Measurements from ENCODE around the gene GPC1. TPM values are rescaled to one million over a fixed set of nuclear protein-coding genes. Genes with fewer than 3 reads are reported as not detected.

Gene GPC1
- total RNA-seq, 1 donor, result 1.9 TPM

- no peak for DNase-seq (ENCODE audit: low read depth in 2 of 3, low spot score in 2 of 3)
Measured at GRCh38 chr2:240509667-240510512, 74.4 kb downstream of the GPC1 start.

GRCh38 chr2:240510513-240511210 is 75.2 kb downstream of the GPC1 start:
- no peak for DNase-seq (ENCODE audit: low read depth in 2 of 3, low spot score in 2 of 3)

GRCh38 chr2:240511351-240512108 is 76.1 kb downstream of the GPC1 start:
- DNase-seq (ENCODE audit: low read depth in 2 of 3, low spot score in 2 of 3), result no peak

- DNase-seq (ENCODE audit: low read depth in 2 of 3, low spot score in 2 of 3), result no peak
Measured at GRCh38 chr2:240512109-240512485, 76.6 kb downstream of the GPC1 start.

GRCh38 chr2:240512666-240513535 is 77.4 kb downstream of the GPC1 start:
- no peak for DNase-seq (ENCODE audit: low read depth in 2 of 3, low spot score in 2 of 3)

GRCh38 chr2:240513549-240514287 is 78.3 kb downstream of the GPC1 start:
- DNase-seq (ENCODE audit: low read depth in 2 of 3, low spot score in 2 of 3), result peak; percentile 52 to 83 (median 83)

GRCh38 chr2:240514631-240515030 is 79.2 kb downstream of the GPC1 start:
- DNase-seq (ENCODE audit: low read depth in 2 of 3, low spot score in 2 of 3), result no peak

GRCh38 chr2:240517342-240517741 is 81.9 kb downstream of the GPC1 start:
- no peak for DNase-seq (ENCODE audit: low read depth in 2 of 3, low spot score in 2 of 3)

Small RNA genes lying within 50 kb of the gene (small RNA-seq; reads per million reads assigned to genes)
- 1.3 reads per million, percentile 47 among the genes with 10 or more reads in this experiment for gene MIR149

Other genes with a start within 250 kb of the GPC1 start
- gene ANKMY1, start 122.3 kb downstream of the GPC1 start, total RNA-seq, result 24.2 TPM
- 8.3 TPM for gene DUSP28, start 124.7 kb downstream of the GPC1 start, total RNA-seq
- gene RNPEPL1, start 132.8 kb downstream of the GPC1 start, total RNA-seq, result 45.0 TPM
- gene CAPN10, start 151.1 kb downstream of the GPC1 start, total RNA-seq, result 36.6 TPM
- 7.8 TPM for gene GPR35, start 189.8 kb downstream of the GPC1 start, total RNA-seq
- gene AQP12B, start 247.2 kb downstream of the GPC1 start, total RNA-seq, result under 0.01 TPM

Data from hematopoietic multipotent progenitor cell (in vitro differentiated cells).